Loucy (cell line): Measurements from ENCODE around the gene BARX2.

Experiments used
- H2AFZ ChIP-seq: fragments of 200-600 bp; sonication (generic); 2 replicates; pipeline ENCODE4 v1.6.0; 2016; ENCODE audit warnings: antibody characterized with exemption, mild to moderate bottlenecking, low read length, moderate library complexity
- H3F3A ChIP-seq: fragments of 200-600 bp; 2 replicates; pipeline ENCODE4 v1.6.0; 2016; ENCODE audit warnings: antibody characterized with exemption, low read depth, mild to moderate bottlenecking
- H3K27me3 ChIP-seq: fragments of 200-600 bp; sonication (generic); 2 replicates; pipeline ENCODE4 v1.6.1; 2014; ENCODE audit warnings: low read length, mild to moderate bottlenecking; ENCODE audit not compliant: insufficient read depth, poor library complexity, severe bottlenecking
- H3K36me3 ChIP-seq: fragments of 200-600 bp; sonication (generic); 2 replicates; pipeline ENCODE4 v1.6.1; 2016; ENCODE audit warnings: low read length; ENCODE audit not compliant: insufficient read depth
- H3K4me1 ChIP-seq: fragments of 200-600 bp; sonication (generic); 2 replicates; pipeline ENCODE4 v1.5.1; 2014; ENCODE audit warnings: low read length, mild to moderate bottlenecking; ENCODE audit not compliant: insufficient read depth, poor library complexity, severe bottlenecking
- H3K4me2 ChIP-seq: fragments of 200-600 bp; sonication (generic); 2 replicates; pipeline ENCODE4 v1.6.0; 2014; ENCODE audit warnings: antibody characterized with exemption, low read length, low read depth, mild to moderate bottlenecking; ENCODE audit not compliant: poor library complexity, severe bottlenecking
- H3K4me3 ChIP-seq: fragments of 200-600 bp; sonication (generic); 2 replicates; pipeline ENCODE4 v1.5.1; 2014; ENCODE audit warnings: low read length, mild to moderate bottlenecking, mixed read lengths; ENCODE audit not compliant: poor library complexity, severe bottlenecking
- H3K79me2 ChIP-seq: fragments of 200-600 bp; sonication (generic); 2 replicates; pipeline ENCODE4 v1.6.1; 2014; ENCODE audit warnings: low read length; ENCODE audit not compliant: insufficient read depth
- H3K9ac ChIP-seq: fragments of 200-600 bp; sonication (generic); 2 replicates; pipeline ENCODE4 v1.6.0; 2014; ENCODE audit warnings: mild to moderate bottlenecking, low read depth, low read length, moderate library complexity; ENCODE audit not compliant: poor library complexity, severe bottlenecking
- H3K9me2 ChIP-seq: fragments of 200-600 bp; sonication (generic); replicated peaks from 2 replicates; pipeline ENCODE4 v1.6.1; 2016; ENCODE audit warnings: low read depth, low read length, mixed read lengths
- H3K9me3 ChIP-seq: fragments of 200-600 bp; sonication (generic); 2 replicates; pipeline ENCODE4 v1.6.1; 2014; ENCODE audit warnings: mild to moderate bottlenecking, antibody characterized with exemption, low read length, low read depth; ENCODE audit not compliant: insufficient read depth
- H4K20me1 ChIP-seq: fragments of 200-600 bp; sonication (generic); 2 replicates; pipeline ENCODE4 v1.6.0; 2014; ENCODE audit warnings: antibody characterized with exemption, low read length, mild to moderate bottlenecking; ENCODE audit not compliant: insufficient read depth, poor library complexity, severe bottlenecking
- CTCF ChIP-seq: fragments of 200-600 bp; sonication (generic); conservative IDR thresholded peaks from 2 replicates; pipeline ENCODE4 v1.5.1; 2014; ENCODE audit warnings: mild to moderate bottlenecking, antibody characterized with exemption, low read length
- EZH2phosphoT487 ChIP-seq: fragments of 200-600 bp; IDR thresholded peaks from 2 replicates; pipeline ENCODE4 v1.6.1; 2018; ENCODE audit warnings: antibody characterized with exemption, mild to moderate bottlenecking, moderate library complexity, borderline replicate concordance

BARX2 gene

GRCh38 chr11:129423426-129423825 is 47.8 kb downstream of the BARX2 start:
- no peak overlapping the region for H3K9ac ChIP-seq
- H4K20me1 ChIP-seq, result no peaks in the 10 kb centered on the region
- no peaks in the 10 kb centered on the region for H3K79me2 ChIP-seq
- no peaks in the 10 kb centered on the region for H3K9me3 ChIP-seq
- H3K4me3 ChIP-seq, result no peak overlapping the region
- H3K4me2 ChIP-seq, result no peak overlapping the region
- no peaks in the 10 kb centered on the region for H3K4me1 ChIP-seq
- no peak overlapping the region for H2AFZ ChIP-seq
- H3K36me3 ChIP-seq, result no peaks in the 10 kb centered on the region
- TF ChIP-seq CTCF, result no peak
- no peak for TF ChIP-seq EZH2phosphoT487
- no peaks in the 10 kb centered on the region for H3F3A ChIP-seq
- no peaks in the 10 kb centered on the region for H3K9me2 ChIP-seq
- no peaks in the 10 kb centered on the region for H3K27me3 ChIP-seq

- H3K9me3 ChIP-seq, result no peaks in the 10 kb centered on the region
- H3K79me2 ChIP-seq, result no peaks in the 10 kb centered on the region
- H3K4me2 ChIP-seq, result no peak overlapping the region
- H3K27me3 ChIP-seq, result no peaks in the 10 kb centered on the region
- no peaks in the 10 kb centered on the region for H3K9me2 ChIP-seq
- TF ChIP-seq EZH2phosphoT487, result no peak
- no peak for TF ChIP-seq CTCF
- H3K4me3 ChIP-seq, result no peak overlapping the region
- no peaks in the 10 kb centered on the region for H4K20me1 ChIP-seq
- H3F3A ChIP-seq, result no peaks in the 10 kb centered on the region
- no peaks in the 10 kb centered on the region for H3K4me1 ChIP-seq
- no peak overlapping the region for H3K9ac ChIP-seq
- no peak overlapping the region for H2AFZ ChIP-seq
- no peaks in the 10 kb centered on the region for H3K36me3 ChIP-seq
Observed at GRCh38 chr11:129425214-129425613, 49.6 kb downstream of the BARX2 start.

GRCh38 chr11:129426038-129426437 is 50.4 kb downstream of the BARX2 start:
- Histone ChIP-seq H3K36me3 (no peaks in the 10 kb centered on the region), H3K4me1 (no peaks in the 10 kb centered on the region), H3K27me3 (no peaks in the 10 kb centered on the region), H3K9me2 (no peaks in the 10 kb centered on the region), H3F3A (no peaks in the 10 kb centered on the region), H3K4me2 (no peak overlapping the region), H3K9me3 (peaks cover under 1% of the 10 kb centered on the region; the same call in 1 of the 2 replicates), H3K4me3 (no peak overlapping the region), H2AFZ (no peak overlapping the region), H3K79me2 (no peaks in the 10 kb centered on the region), H3K9ac (no peak overlapping the region), H4K20me1 (no peaks in the 10 kb centered on the region)
- TF ChIP-seq CTCF, result no peak
- TF ChIP-seq EZH2phosphoT487, result no peak
